Lung (tissue), 12 donors: ENCODE measurements around the gene TP73. TPM values are rescaled to one million over a fixed set of nuclear protein-coding genes. Genes with fewer than 3 reads are reported as not detected.
"Not testable (repeated sequence)": the region's sequence is repeated elsewhere in the genome, so short reads cannot be mapped to it uniquely, and the experiment has no call there.

Experiments used
- ATAC-seq: fragments of 200-7000 bp; cut with Tn5 transposase; one replicate; pipeline ENCODE4 v1.9.1; 2020; ENCODE audit warnings: moderate number of reproducible peaks; ENCODE audit not compliant: insufficient read depth, low FRiP score
- DNase-seq, 3 donors: peaks; one replicate each; pipeline ENCODE4 v3.0.0-alpha.2; 2013 to 2017
- H3K27ac ChIP-seq, 2 donors: one replicate each; pipeline ENCODE4 v1.5.1; 2013; ENCODE audit warnings: mild to moderate bottlenecking in 2 of 2, moderate library complexity in 2 of 2, control low read depth in 1 of 2, inconsistent platforms in 1 of 2, low read depth in 1 of 2, low read length in 1 of 2
- H3K27me3 ChIP-seq, 3 donors: one replicate each; pipeline ENCODE4 v1.5.1; 2013; ENCODE audit warnings: low read length in 2 of 3; ENCODE audit not compliant: control insufficient read depth in 3 of 3, insufficient read depth in 3 of 3
- H3K36me3 ChIP-seq, 4 donors: one replicate each; pipeline ENCODE4 v1.5.1; 2013; ENCODE audit warnings: low read length in 4 of 4, mild to moderate bottlenecking in 1 of 4, moderate library complexity in 1 of 4; ENCODE audit not compliant: control insufficient read depth in 4 of 4, insufficient read depth in 4 of 4
- H3K4me1 ChIP-seq, 5 donors: one replicate each; pipeline ENCODE4 v1.5.1; 2013; ENCODE audit warnings: low read length in 5 of 5, mild to moderate bottlenecking in 2 of 5, moderate library complexity in 1 of 5; ENCODE audit not compliant: control insufficient read depth in 5 of 5, insufficient read depth in 5 of 5
- H3K4me3 ChIP-seq: one replicate; pipeline ENCODE4 v1.5.1; 2013; ENCODE audit warnings: mild to moderate bottlenecking, control low read depth, moderate library complexity
- H3K9ac ChIP-seq, 2 donors: one replicate each; pipeline ENCODE4 v1.5.1; 2013; ENCODE audit warnings: low read length in 2 of 2, control low read depth in 1 of 2; ENCODE audit not compliant: insufficient read depth in 1 of 2
- H3K9me3 ChIP-seq, 4 donors: one replicate each; pipeline ENCODE4 v1.5.1; 2013; ENCODE audit warnings: low read length in 3 of 4, mild to moderate bottlenecking in 1 of 4, moderate library complexity in 1 of 4; ENCODE audit not compliant: control insufficient read depth in 4 of 4, insufficient read depth in 3 of 4
- WGBS, 2 donors: extraction: QIAGEN DNeasy Blood & Tissue Kit; methylation state at CpG; one replicate each; pipeline ENCODE4 v1.1.7; 2013; 5-methylcytosine and 5-hydroxymethylcytosine counted together
- polyA plus RNA-seq, 2 donors: library from polyadenylated mRNA; stranded (reverse); fragments of 200-250 nt; gene quantifications; one replicate each; pipeline ENCODE4 v1.2.1, GENCODE V29; 2013
- total RNA-seq, 2 donors: library from RNA; depleted of rRNA in 1 of 2; stranded (reverse); fragments of >200 nt in 1 of 2; gene quantifications; one replicate each; pipeline ENCODE4 v1.2.1, GENCODE V29; 2014 to 2021
- TF ChIP-seq, protein P1 (sequence below): IDR thresholded peaks from 2 replicates; pipeline ENCODE4 v1.5.1; 2012; ENCODE audit warnings: mild to moderate bottlenecking; ENCODE audit errors: control extremely low read depth, extremely low read depth
- donor health status: control.
- donor health status: control.
- donor health status: Bipolar disorder and iron deficiency.
- donor health status: healthy.
- donor health status: DM: yes; HTN: yes; CAD: no.

The TP73 gene
- total and polyA plus RNA-seq, 4 donors, result 1.7 to 12.3 (median 2.2) TPM

DNA sequence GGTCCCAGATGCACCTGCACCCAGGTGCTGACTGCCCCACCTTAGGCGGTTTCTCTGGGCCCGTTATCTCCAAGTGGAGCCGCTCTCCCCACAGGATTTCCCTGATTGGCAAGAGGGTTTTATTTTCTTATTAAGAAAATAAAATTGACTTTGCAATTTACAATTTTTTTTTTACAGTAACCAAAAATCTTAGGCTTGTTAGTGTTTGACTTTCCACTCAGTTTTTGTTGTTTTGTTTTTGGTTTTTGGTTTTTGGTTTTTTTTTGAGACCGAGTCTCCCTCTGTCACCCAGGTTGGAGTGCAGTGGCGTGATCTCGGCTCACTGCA lies 95.2 kb downstream of the TP73 start:
- H3K27ac ChIP-seq, result no peak overlapping the region

GRCh38 chr1:3747903-3748302 lies 95.6 kb downstream of the TP73 start:
- Histone ChIP-seq H3K27me3 (peaks cover 0 to 4% (median 0%) of the 10 kb centered on the region in 3 donors), H3K9me3 (no peaks in the 10 kb centered on the region), H3K36me3 (peaks cover 0 to 2% (median 0%) of the 10 kb centered on the region in 4 donors), H3K27ac (no peak overlapping the region), H3K9ac (no peak overlapping the region), H3K4me3 (no peak overlapping the region), H3K4me1 (peaks cover 0 to 24% (median 0%) of the 10 kb centered on the region in 5 donors)
- TF ChIP-seq, protein P1, sequence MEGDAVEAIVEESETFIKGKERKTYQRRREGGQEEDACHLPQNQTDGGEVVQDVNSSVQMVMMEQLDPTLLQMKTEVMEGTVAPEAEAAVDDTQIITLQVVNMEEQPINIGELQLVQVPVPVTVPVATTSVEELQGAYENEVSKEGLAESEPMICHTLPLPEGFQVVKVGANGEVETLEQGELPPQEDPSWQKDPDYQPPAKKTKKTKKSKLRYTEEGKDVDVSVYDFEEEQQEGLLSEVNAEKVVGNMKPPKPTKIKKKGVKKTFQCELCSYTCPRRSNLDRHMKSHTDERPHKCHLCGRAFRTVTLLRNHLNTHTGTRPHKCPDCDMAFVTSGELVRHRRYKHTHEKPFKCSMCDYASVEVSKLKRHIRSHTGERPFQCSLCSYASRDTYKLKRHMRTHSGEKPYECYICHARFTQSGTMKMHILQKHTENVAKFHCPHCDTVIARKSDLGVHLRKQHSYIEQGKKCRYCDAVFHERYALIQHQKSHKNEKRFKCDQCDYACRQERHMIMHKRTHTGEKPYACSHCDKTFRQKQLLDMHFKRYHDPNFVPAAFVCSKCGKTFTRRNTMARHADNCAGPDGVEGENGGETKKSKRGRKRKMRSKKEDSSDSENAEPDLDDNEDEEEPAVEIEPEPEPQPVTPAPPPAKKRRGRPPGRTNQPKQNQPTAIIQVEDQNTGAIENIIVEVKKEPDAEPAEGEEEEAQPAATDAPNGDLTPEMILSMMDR, result no peak
- ATAC-seq (no peak), DNase-seq (no peak)
- WGBS, 2 donors, result 83 to 92% methylated on average over 13 of the region's 13 CpGs

More for the DNA sequence above, 95.2 kb downstream of the TP73 start:
- 43% methylated on average over 6 of the region's 6 CpGs for WGBS, 2 donors
- H3K9me3 ChIP-seq, result no peaks in the 10 kb centered on the region
- H3K36me3 ChIP-seq, result peaks cover 0 to 6% (median under 1%) of the 10 kb centered on the region in 4 donors
- peaks cover 0 to 24% (median 0%) of the 10 kb centered on the region in 5 donors for H3K4me1 ChIP-seq
- no peak for ATAC-seq
- no peak overlapping the region for H3K9ac ChIP-seq
- TF ChIP-seq, protein P1, result no peak
- H3K4me3 ChIP-seq, result peak overlapping the region; percentile 75
- H3K27me3 ChIP-seq, result peaks cover 0 to 4% (median 0%) of the 10 kb centered on the region in 3 donors
- DNase-seq, result no peak

DNA sequence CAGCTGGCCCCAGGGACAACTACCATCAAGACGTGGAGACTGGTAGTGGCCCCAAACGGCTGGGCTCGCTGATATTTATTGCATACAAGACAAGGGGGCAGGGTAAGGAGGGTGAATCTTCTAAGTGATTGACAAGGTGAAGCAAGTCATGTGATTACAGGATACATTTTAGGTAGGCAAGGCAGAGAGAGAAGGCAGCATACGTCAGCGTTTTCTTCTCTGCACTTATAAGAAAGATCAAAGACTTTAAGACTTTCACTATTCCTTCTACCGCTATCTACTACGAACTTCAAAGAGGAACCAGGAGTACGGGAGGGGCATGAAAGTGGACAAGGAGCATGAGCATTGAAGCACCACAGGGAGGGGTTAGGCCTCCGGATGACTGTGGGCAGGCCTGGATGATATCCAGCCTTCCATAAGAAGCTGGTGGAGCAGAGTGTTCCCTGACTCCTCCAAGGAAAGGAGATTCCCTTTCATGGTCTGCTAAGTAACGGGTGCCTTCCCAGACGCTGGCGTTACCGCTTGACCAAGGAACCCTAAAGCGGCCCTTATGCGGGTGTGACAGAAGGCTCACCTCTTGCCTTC lies 96.1 kb downstream of the TP73 start:
- not testable (repeated sequence) for H3K27me3 ChIP-seq, H3K9ac ChIP-seq, H3K27ac ChIP-seq, H3K4me3 ChIP-seq, H3K9me3 ChIP-seq, DNase-seq, H3K36me3 ChIP-seq, ATAC-seq
- peaks cover 0 to 24% (median 0%) of the 10 kb centered on the region in 5 donors for H3K4me1 ChIP-seq
- WGBS, 2 donors, result 75 to 79% methylated on average over 15 of the region's 15 CpGs

- Histone ChIP-seq H3K9me3 (no peaks in the 10 kb centered on the region), H3K36me3 (peaks cover 0 to 2% (median 0%) of the 10 kb centered on the region in 4 donors), H3K27me3 (peaks cover 0 to 4% (median 0%) of the 10 kb centered on the region in 3 donors), H3K4me3 (no peak overlapping the region), H3K9ac (no peak overlapping the region), H3K4me1 (peaks cover 0 to 23% (median 0%) of the 10 kb centered on the region in 5 donors), H3K27ac (no peak overlapping the region)
- ATAC-seq, result no peak
- 69 to 71% methylated on average over 5 of the region's 5 CpGs for WGBS, 2 donors
- TF ChIP-seq, protein P1, result no peak
- DNase-seq, result no peak
These were observed 97.2 kb downstream of the TP73 start for GRCh38 chr1:3749512-3749911.
